ENCODE measurements around the gene SMURF1.

DNA sequence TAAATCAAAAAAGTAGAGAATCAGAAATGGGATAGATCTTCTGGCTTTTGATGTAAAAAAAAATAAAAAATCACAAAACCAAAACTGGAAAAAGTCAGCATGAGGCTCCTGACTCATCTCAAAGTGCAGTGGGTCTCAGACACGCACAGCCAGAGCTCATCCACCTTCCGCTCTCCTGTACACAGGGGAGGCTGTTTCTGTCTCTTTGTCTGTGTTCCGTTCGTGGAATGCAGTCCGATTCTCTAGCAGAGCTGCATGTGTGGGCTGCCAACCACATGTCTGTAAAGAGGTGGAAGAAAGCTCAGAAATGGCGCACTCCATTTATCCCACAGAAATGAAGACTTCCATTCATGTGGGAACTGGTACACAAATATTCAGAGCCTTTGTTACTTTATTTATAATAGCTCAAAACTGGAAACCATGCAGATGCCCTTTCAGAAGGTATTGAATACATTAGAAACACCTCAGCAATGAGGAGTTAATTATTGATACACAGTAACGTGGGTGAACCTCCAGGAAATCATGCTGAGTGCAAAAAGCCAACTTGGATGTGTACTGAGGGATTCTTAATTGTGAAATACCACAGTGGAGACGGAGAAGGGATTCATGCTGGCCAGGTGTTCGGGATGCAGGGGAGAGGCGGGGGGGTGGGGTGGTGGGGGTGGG, 142.3 kb downstream of the SMURF1 start:
- TF ChIP-seq CTCF (IDR thresholded peaks at IDR 0.05) (no peak), ZFX (IDR thresholded peaks at IDR 0.05; ENCODE audit: borderline replicate concordance) (no peak)
